Measurements from ENCODE around the gene NEAT1. TPM values are rescaled to one million over a fixed set of nuclear protein-coding genes. Genes with fewer than 3 reads are reported as not detected.

Gene NEAT1
- total and polyA plus RNA-seq, 8 donors, result 295 to 2,770 (median 695) TPM

DNA sequence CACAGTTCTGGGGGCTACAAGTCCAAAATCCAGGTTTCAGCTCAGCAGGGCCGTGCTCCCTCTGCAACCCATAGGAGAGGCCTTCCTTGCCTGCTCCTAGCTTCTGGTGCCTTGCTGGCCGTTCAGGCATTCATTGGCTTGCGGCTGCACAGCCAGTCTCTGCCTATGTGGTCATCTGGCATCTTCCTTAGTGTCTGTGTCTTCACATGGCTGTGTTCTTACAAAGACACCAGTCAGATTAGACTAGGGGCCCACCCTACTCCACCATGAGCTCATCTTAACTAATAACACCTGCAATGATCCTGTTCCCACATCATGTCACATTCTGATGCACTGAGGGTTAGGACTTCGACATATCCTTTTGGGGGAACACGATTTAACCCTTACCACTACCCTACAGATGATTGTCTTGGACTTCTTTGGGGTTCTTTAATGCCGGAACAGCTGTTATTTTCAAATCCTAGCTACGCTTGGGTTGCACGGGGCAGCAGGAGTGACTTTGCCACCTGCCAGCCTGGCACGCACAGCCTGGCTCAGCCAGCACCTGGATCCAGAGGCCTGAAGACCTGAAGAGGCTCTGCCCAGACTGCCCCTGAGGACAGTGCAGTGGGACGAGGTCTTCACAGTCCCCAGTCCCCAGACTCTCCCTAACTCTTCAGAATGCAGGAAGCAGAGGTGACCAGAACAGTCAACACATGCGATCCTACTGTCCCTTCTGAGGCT, 7.7 kb upstream of the NEAT1 start:
- H3K4me1 ChIP-seq, result peaks cover 25 to 40% (median 35%) of the 10 kb centered on the region in 3 donors
- WGBS, 2 donors, result 76 to 80% methylated on average over 11 of the region's 11 CpGs
- FAIRE-seq, result no peak
- H3K27me3 ChIP-seq, result no peaks in the 10 kb centered on the region
- H3K36me3 ChIP-seq, result no peaks in the 10 kb centered on the region
- H3K9me3 ChIP-seq, result no peaks in the 10 kb centered on the region
- ATAC-seq, result no peak
- intact Hi-C loops (cut with DNase I), result loop anchor here in 2 of 3 donors (5.0 kb wide), 2 partner anchors 52 to 97 kb away; no protein-coding TSS in a partner anchor
- H3K4me3 ChIP-seq, result no peak overlapping the region
- TF ChIP-seq CTCF (IDR thresholded peaks at IDR 0.05), result no peak
- peak in 3 of 6 donors; percentile 40 to 50 (median 50) for DNase-seq
- no peak overlapping the region for H3K27ac ChIP-seq

GRCh38 chr11:65415499-65416340, 6.9 kb upstream of the NEAT1 start:
- WGBS, 2 donors, result 65 to 71% methylated on average over 11 of the region's 11 CpGs
- FAIRE-seq, result no peak

DNA sequence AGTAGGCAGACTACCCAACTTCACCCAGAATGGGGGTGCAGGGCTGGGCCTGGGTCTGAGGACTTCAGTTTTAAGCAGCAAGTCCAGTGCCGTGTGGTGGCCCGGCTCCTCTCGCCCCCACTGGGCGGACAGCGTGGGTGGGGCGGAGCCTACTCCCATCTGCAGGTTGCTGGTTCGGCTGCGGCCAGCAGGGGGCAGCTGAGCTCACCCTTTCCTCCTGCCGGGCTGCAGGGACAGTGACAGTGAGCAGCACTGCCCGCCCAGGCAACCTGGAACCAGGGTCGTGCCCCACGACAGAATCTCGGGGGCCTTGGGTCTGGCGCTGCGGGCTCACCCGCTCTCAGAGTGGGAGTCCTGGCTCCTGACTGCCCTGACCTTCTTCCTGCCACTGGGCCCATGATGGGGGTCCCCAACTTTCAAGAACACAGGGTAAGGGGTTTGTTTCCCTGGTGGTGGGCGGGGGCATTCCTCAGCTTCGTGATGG, 6.2 kb upstream of the NEAT1 start:
- peaks cover 36 to 51% (median 44%) of the 10 kb centered on the region in 3 donors for H3K4me1 ChIP-seq
- H3K36me3 ChIP-seq, result no peaks in the 10 kb centered on the region
- ATAC-seq (peak; percentile 36 to 60 (median 56)), FAIRE-seq (no peak), DNase-seq (peak; percentile 84 to 97 (median 92))
- H3K27ac ChIP-seq, result peak overlapping the region; percentile 98 to 99 (median 99)
- no peaks in the 10 kb centered on the region for H3K9me3 ChIP-seq
- intact Hi-C loops (cut with DNase I), result loop anchor here in 2 of 3 donors (2.0 to 5.0 kb wide), 3 partner anchors 51 to 96 kb away; no protein-coding TSS in a partner anchor
- H3K27me3 ChIP-seq, result no peaks in the 10 kb centered on the region
- peak overlapping the region in 2 of 4 donors; percentile 14 to 81 for H3K4me3 ChIP-seq
- WGBS, 2 donors, result 2 to 3% methylated on average over 18 of the region's 18 CpGs
- peak; percentile 92 to 98 (median 95) for TF ChIP-seq CTCF (IDR thresholded peaks at IDR 0.05)

More at GRCh38 chr11:65415499-65416340, 6.9 kb upstream of the NEAT1 start:
- Histone ChIP-seq H3K4me3 (peak overlapping the region in 2 of 4 donors; percentile 14 to 81), H3K4me1 (peaks cover 32 to 48% (median 42%) of the 10 kb centered on the region in 3 donors), H3K9me3 (no peaks in the 10 kb centered on the region), H3K36me3 (no peaks in the 10 kb centered on the region), H3K27ac (peak overlapping the region in 2 of 4 donors; percentile 99), H3K27me3 (no peaks in the 10 kb centered on the region)
- ATAC-seq, result no peak
- intact Hi-C loops (cut with DNase I), result loop anchor here in 2 of 3 donors (2.0 to 5.0 kb wide), 3 partner anchors 52 to 97 kb away; no protein-coding TSS in a partner anchor
- peak in 3 of 6 donors; percentile 40 to 59 (median 43) for DNase-seq
- TF ChIP-seq CTCF (IDR thresholded peaks at IDR 0.05), result no peak

DNA sequence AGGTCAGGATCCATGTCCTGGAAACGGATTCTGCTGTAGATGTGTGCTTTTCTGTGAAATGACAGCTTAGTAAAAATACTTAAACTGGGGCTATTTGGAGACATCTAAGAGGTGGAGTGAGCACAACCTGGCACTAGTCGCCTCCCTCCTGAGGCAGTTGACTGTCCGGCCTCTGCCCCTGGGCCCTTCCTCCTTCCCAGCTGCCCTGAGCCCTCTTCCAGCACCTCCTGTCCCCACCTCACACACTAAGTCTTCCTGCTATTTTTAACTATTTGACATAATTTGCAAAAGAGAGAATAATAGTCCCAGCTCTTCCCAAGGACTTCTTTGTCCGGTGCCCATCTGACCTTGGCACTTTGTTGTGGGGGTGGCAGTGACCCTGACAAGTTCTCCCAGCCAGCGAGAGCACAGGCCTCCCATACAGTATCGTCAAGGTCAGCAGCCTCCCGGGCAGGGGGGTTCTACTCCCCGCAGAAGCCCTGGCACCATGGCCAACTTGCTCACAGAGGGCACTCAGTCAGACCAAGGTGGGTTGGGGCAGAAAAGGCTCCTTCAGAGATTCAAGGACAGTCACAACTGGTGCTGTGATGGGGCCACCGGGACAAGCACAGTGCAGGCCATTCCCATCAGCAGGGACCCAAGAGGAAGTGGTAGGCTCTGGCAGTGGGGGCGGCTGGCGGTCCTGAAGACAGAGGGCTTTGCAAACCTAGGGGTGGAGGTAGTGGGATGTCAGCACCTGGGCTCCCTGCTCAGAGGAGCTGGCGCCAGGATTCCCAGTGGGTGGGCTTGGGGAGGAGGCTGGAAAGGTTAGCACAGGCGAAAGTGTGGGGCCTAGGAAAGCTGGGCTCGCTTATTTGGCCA, 5.5 kb upstream of the NEAT1 start:
- Histone ChIP-seq H3K27ac (peak overlapping the region; percentile 98 to 99 (median 99)), H3K4me1 (peaks cover 36 to 51% (median 44%) of the 10 kb centered on the region in 3 donors), H3K27me3 (no peaks in the 10 kb centered on the region), H3K36me3 (no peaks in the 10 kb centered on the region), H3K4me3 (peak overlapping the region in 2 of 4 donors; percentile 14 to 81), H3K9me3 (no peaks in the 10 kb centered on the region)
- peak; percentile 55 to 78 (median 62) for DNase-seq
- no peak for FAIRE-seq
- intact Hi-C loops (cut with DNase I), result loop anchor here in 2 of 3 donors (2.0 to 5.0 kb wide), 3 partner anchors 50 to 95 kb away; no protein-coding TSS in a partner anchor
- TF ChIP-seq CTCF (IDR thresholded peaks at IDR 0.05), result no peak
- ATAC-seq, result no peak
- 24 to 26% methylated on average over 14 of the region's 14 CpGs for WGBS, 2 donors

Data from pancreas (tissue), 10 donors.